Measurements from ENCODE around the gene RAB40C.

DNA sequence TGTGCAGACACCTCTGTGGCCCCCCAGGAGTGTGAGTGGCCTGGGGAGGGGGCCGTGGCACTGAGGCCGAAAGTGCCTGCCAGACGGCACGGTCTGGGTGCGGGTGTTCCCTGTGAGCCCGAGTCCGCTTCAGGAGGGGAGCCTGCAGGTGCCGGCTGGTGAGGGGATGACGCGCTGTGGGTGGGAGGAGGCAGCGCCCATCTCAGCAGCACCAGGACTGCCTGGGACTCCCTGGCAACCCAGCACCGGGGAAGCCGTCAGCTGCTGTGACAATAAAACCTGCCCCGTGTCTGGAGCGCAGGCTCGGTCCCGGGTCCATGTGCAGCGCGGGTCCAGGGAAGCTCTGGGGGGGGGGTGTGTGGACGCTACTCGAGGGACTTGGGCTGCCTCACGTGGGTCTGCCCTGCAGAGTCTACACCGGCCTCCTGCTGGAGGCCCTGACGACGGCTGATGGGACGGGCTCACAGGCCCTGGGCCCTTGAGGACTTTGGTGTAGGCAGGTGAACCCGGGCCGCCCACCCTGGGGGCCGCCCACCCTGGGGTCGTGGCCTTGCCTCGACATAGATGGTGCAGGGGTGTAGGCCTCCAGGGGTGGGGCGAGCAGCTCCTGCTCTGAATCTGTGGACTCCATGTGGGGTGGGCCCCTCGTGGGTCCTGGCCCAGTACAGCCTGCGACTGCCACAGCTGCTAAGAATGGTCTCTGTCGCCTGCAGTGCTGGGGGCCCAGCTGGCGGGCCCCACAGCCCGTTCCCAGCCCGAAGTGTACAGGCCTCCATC is 5.9 kb upstream of the RAB40C start:
- TF ChIP-seq TBL1XR1 (IDR thresholded peaks at IDR 0.05; ENCODE audit: low read length in 2 of 2) (no peak), MAFG (tag; conservative IDR thresholded peaks at IDR 0.05) (no peak)
